ENCODE measurements around the gene INTS11.

INTS11 gene

GRCh38 chr1:1347026-1347595 is 22.7 kb upstream of the INTS11 start:
- peak overlapping the region; percentile 82 for H3K9ac ChIP-seq (ENCODE audit: low read depth, low read length)
- peaks cover 71% of the 10 kb centered on the region for H4K20me1 ChIP-seq (ENCODE audit: insufficient read depth, low read length)

GRCh38 chr1:1346501-1346890 is 22.0 kb upstream of the INTS11 start:
- TF ChIP-seq CTCF (IDR thresholded peaks at IDR 0.05; ENCODE audit: borderline replicate concordance, extremely low read depth, low read length, poor library complexity, severe bottlenecking) (no peak), EZH2 (IDR thresholded peaks at IDR 0.05; ENCODE audit: borderline replicate concordance, low read depth, low read length, severe bottlenecking) (no peak)
- peak overlapping the region; percentile 84 for H3K4me2 ChIP-seq (ENCODE audit: insufficient read depth, low read length)
- H3K4me3 ChIP-seq (ENCODE audit: low read depth in 1 of 2, low read length in 2 of 2): no peak overlapping the region
- H2AFZ ChIP-seq (ENCODE audit: low read depth, low read length): no peak overlapping the region
- ATAC-seq (ENCODE audit: insufficient read depth, low read depth) (no peak), DNase-seq (no peak)
- H4K20me1 ChIP-seq (ENCODE audit: insufficient read depth, low read length): peaks cover 71% of the 10 kb centered on the region
- peaks cover 7% of the 10 kb centered on the region for H3K36me3 ChIP-seq (ENCODE audit: insufficient read depth, low read length)
- H3K9ac ChIP-seq (ENCODE audit: low read depth, low read length): peak overlapping the region; percentile 82; the same call in 1 of the 2 replicates
- H3K27ac ChIP-seq (ENCODE audit: low read length): no peak overlapping the region
- H3K27me3 ChIP-seq (ENCODE audit: insufficient read depth, low read length, poor library complexity): no peaks in the 10 kb centered on the region
- H3K9me3 ChIP-seq (ENCODE audit: insufficient read depth, low read length, severe bottlenecking): no peaks in the 10 kb centered on the region
- H3K4me1 ChIP-seq (ENCODE audit: insufficient read depth, low read length): peaks cover 31% of the 10 kb centered on the region
- H3K79me2 ChIP-seq (ENCODE audit: insufficient read depth, low read length): peaks cover 53% of the 10 kb centered on the region

More at GRCh38 chr1:1347026-1347595, 22.7 kb upstream of the INTS11 start:
- Histone ChIP-seq H2AFZ (ENCODE audit: low read depth, low read length) (no peak overlapping the region), H3K4me3 (ENCODE audit: low read depth in 1 of 2, low read length in 2 of 2) (peak overlapping the region in 1 of 2 experiments; percentile 96; a peak in 2 of 4 replicates), H3K36me3 (ENCODE audit: insufficient read depth, low read length) (peaks cover 1% of the 10 kb centered on the region), H3K9me3 (ENCODE audit: insufficient read depth, low read length, severe bottlenecking) (no peaks in the 10 kb centered on the region), H3K27me3 (ENCODE audit: insufficient read depth, low read length, poor library complexity) (no peaks in the 10 kb centered on the region), H3K79me2 (ENCODE audit: insufficient read depth, low read length) (peaks cover 53% of the 10 kb centered on the region), H3K4me2 (ENCODE audit: insufficient read depth, low read length) (peak overlapping the region; percentile 84), H3K4me1 (ENCODE audit: insufficient read depth, low read length) (peaks cover 33% of the 10 kb centered on the region), H3K27ac (ENCODE audit: low read length) (no peak overlapping the region)
- DNase-seq (no peak), ATAC-seq (ENCODE audit: insufficient read depth, low read depth) (no peak)
- no peak for TF ChIP-seq CTCF (IDR thresholded peaks at IDR 0.05; ENCODE audit: borderline replicate concordance, extremely low read depth, low read length, poor library complexity, severe bottlenecking)
- no peak for TF ChIP-seq EZH2 (IDR thresholded peaks at IDR 0.05; ENCODE audit: borderline replicate concordance, low read depth, low read length, severe bottlenecking)

DNA sequence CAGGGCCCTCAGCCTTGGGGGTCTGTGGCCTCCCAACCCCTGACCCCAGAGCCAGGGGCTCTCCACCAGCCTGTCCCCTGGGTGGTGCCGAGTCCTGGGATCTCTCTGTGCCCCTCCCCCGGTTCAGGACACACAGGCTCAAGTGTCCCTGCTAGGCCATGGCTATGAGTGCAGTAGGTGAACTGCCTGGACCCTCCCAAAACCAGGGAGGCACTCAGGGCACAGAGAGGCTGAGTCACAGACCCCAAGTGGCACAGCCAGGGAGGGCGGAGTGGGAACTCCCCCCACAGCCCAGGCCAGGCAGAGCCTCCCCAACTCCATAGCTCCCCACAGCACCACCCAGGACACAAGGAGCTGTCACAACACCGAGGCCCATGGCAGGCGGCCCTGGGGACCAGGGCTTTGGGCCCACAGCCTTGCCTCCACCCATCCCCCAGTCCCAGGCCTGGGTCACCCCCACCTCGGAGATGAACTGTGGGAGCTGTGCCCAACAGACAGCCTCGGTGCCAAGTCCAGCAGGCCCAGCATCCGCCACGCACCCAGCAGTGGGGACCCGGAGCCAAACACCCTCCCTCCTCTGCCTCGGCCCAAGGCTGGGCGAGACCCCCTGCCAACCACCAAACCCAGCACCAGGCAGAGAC is 21.5 kb upstream of the INTS11 start:
- Histone ChIP-seq H3K79me2 (ENCODE audit: insufficient read depth, low read length) (peaks cover 53% of the 10 kb centered on the region), H3K27ac (ENCODE audit: low read length) (no peak overlapping the region)
- no peak for ATAC-seq (ENCODE audit: insufficient read depth, low read depth)

More for the DNA sequence above, 21.5 kb upstream of the INTS11 start:
- Histone ChIP-seq H3K4me2 (ENCODE audit: insufficient read depth, low read length) (peak overlapping the region; percentile 84; the same call in 1 of the 2 replicates), H4K20me1 (ENCODE audit: insufficient read depth, low read length) (peaks cover 74% of the 10 kb centered on the region), H3K4me3 (ENCODE audit: low read depth in 1 of 2, low read length in 2 of 2) (no peak overlapping the region), H3K27me3 (ENCODE audit: insufficient read depth, low read length, poor library complexity) (no peaks in the 10 kb centered on the region), H3K9me3 (ENCODE audit: insufficient read depth, low read length, severe bottlenecking) (no peaks in the 10 kb centered on the region), H3K9ac (ENCODE audit: low read depth, low read length) (no peak overlapping the region), H3K36me3 (ENCODE audit: insufficient read depth, low read length) (peaks cover 12% of the 10 kb centered on the region), H2AFZ (ENCODE audit: low read depth, low read length) (no peak overlapping the region), H3K4me1 (ENCODE audit: insufficient read depth, low read length) (peaks cover 28% of the 10 kb centered on the region)
- TF ChIP-seq CTCF (IDR thresholded peaks at IDR 0.05; ENCODE audit: borderline replicate concordance, extremely low read depth, low read length, poor library complexity, severe bottlenecking) (no peak), EZH2 (IDR thresholded peaks at IDR 0.05; ENCODE audit: borderline replicate concordance, low read depth, low read length, severe bottlenecking) (no peak)
- no peak for DNase-seq
